CD4-positive, alpha-beta T cell treated with Interferon alpha-2 for 1 hour (primary cell): Measurements from ENCODE around the gene SLC6A11.

Experiments
- DNase-seq, 2 donors: peaks; one replicate each; pipeline ENCODE4 v3.0.0-alpha.2; 2020 to 2022

SLC6A11 gene

GRCh38 chr3:10984371-10984896 lies 168.4 kb downstream of the SLC6A11 start:
- DNase-seq: no peak

- no peak for DNase-seq
These were observed 169.2 kb downstream of the SLC6A11 start for GRCh38 chr3:10985181-10985580.

GRCh38 chr3:10986592-10986991 lies 170.6 kb downstream of the SLC6A11 start:
- DNase-seq: no peak

DNA sequence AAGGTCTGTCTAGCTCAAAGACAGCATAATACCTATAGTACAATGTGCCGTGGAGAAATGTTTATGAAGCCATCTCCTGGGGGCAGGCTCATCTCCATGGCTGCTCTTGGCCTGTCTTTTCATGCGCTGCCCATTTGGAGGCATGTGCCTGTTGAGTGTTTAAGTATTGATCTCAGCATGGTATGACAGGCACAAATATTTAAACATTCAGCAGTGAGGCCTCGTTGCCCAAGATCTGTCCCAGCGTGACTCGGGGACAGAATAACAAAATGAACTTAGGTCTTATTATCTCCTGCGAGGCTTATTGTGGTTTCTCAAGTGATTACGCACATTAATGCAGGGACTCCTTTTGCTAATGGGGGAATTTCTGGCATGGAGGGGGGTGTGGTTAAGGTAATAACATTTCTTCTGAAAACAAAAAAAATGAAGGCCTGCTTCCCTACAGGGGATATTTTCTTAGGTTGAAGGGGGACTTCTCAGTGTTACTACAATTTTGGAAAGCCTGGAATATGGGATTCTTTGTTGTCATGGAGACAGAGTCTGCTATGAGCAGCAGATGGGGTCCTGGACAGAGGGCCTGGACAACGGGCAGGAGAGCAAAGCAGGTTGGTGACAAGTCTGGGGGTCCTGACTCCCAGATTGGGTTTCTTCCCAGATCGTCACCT lies 172.1 kb downstream of the SLC6A11 start:
- DNase-seq: no peak

GRCh38 chr3:10988991-10989484 lies 173.0 kb downstream of the SLC6A11 start:
- DNase-seq: no peak
